Measurements from ENCODE around the gene EPB41.
"Not testable (repeated sequence)": the region's sequence is repeated elsewhere in the genome, so short reads cannot be mapped to it uniquely, and the experiment has no call there.

EPB41 gene

DNA sequence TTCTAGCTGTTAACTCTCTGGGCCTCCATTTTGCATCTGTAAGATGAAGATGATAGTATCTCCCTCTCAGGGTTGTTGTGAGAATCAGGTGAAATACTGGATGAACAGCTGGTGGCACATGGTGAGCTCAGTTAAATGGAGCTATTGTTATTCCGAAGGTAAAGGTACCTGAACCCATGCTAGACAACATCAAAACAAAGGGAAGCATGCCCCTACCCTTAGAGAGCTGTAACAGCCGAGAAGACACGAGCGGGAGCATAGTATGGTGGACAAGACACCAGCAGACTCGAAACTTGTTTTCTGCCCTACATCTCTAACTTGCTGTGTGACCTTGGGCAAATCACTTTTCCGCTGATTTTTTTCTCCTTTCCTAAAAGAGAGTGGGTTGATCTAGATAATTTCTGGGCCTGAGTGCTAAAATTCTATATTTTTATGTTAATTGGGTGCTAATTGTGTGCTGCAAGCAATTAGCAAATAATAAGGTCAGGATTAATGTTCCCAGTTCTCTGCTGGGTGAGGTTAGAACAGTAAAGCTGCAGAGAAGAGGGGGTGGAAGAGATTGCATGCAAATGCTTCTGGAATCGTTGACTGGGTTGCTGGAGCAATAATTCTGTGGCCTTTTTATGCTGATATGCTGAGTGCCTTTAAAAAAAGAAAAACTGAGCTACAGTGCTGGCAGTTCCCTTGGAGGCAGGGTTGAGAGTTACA is 198.5 kb downstream of the EPB41 start:
- no peak for DNase-seq (ENCODE audit: low read depth)

DNA sequence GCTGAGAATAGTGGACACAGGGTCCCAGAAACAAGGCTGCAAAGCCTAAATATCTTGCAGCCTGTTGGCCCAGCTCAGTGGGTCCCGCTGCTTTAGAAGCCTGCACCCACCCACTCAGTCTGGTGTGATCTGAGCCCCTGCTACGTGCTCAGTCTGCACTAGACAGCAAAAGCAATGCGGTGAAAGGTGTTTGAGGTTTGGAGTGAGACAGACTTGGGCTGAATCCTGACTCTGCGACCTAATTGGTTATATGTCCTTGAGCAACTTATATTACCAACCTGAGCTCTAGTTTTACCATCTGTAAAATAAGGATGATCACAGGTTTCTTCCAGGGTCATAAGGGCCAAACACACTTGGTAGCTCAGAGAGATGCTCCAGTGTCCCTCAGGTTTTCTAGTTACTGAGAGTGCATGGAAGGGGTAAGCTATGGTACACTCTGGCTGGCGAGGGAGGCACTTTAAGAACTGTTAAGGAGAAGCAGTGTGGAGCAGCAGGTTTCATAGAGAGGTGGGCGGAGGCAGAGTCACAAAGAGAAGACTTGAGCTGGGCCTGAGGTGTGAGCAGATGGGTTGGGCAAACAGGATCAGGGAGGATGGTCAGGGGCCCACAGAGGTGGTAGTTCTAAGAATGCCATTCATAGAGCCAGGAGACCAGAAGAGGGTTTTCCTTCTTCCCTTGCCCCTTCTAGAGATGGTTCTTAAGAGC is 199.2 kb downstream of the EPB41 start:
- DNase-seq (ENCODE audit: low read depth), result no peak

DNA sequence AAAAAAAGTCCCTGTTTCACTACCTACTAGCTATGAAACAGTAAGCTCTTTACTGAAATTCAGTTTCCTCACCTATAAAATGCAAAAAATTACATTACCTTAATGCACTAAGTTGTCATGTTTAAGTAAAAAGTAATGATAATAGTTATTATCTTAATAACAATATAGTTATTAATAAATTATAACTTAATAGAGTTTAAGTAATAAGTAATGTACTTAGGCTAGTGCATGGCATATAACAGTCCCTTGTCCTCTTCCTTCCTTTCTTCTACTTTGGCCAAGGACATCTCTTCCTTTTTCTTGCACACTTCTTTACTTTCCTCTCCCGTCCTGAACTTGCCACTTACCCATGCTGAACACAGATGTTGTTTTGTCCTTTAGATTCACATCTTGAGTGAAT is 200.3 kb downstream of the EPB41 start:
- DNase-seq (ENCODE audit: low read depth), result no peak

DNA sequence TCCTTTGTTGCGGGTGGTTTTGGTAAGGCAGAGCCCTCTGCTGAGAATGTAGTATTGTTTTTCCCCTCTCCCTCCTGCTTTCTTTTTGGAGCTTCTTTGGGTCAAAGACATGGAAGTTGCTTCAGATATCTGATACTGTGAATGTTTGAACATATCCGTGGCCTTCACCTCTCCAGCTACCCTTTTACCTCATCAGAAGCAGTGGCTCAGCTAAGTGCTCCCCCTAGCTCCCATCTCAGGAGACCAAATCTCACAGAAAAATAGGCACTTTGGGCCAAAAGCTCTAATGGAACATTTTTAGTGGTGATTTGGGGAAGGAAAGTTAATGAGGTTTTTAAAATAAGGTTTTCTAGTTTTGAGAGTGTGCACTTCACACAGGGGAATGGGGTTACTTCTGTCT is 203.0 kb downstream of the EPB41 start:
- no peak for DNase-seq (ENCODE audit: low read depth)

DNA sequence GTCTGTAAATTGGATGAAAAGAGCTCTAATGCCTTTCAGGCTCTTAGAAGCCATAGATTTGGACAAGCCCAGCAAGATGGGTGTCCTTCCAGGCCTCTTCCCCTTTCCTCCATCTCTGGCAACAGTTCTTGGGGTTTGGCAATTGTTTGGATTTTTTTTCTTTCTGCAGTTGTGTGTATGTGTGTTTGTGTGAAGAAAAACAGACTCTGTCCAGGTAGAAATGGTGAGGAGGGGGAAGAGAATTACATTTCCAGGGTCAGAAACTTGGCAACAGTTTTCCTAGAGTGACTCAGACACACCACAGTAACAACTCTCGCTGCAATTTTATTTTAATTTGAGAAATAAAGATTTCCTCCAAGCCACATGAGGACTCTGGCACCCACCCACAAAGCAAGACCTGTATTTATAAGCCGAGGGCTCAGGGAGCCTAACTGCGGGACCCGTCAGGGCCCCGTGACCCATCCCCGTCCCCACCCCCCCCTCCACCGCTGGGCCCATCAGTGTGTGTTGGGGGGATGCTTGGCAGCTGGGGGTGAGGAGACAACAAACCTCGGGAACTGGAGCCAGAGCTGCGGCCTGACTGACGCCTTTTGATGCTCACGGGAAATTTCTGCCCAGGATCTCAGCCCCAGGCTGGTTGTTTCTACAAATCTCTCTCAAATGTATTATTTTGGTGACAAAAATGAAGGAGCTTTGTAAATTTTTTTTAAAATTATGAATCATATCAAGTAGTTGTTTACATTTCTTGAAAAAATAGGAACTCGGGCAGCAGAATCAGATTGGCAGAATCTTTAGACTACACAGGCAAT is 205.0 kb downstream of the EPB41 start:
- DNase-seq (ENCODE audit: low read depth), result no peak

- DNase-seq (ENCODE audit: low read depth), result no peak
Measured at GRCh38 chr1:29120367-29120766, 206.0 kb downstream of the EPB41 start.

DNA sequence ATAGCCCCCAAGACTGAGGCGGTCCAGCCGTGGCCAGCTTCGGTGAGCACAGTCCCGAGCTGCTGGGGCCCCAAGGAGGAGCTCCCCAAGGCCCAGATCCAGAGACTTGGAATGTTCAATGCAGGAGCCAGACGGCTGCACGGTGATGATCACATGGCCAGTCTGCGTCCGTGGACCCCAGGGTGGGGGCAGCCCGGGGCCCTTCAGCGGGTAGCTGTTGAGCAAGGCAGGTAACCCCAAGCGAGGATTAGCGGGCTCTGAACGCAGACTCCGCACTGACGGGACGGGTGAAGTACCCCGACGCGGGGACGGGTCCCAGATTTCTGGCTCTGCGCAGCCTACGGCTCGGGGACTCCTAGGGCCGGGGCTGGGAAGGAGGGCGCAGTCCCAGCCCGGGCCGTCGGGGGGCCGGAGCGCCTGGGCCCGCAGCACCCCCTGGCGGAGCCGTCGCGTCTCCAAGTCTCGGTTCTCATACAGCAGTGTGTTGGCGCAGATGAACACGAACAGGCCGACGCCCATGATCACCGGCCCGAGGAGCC is 206.6 kb downstream of the EPB41 start:
- DNase-seq (ENCODE audit: low read depth), result peak; percentile 53

GRCh38 chr1:29121516-29121935 is 207.2 kb downstream of the EPB41 start:
- no peak for DNase-seq (ENCODE audit: low read depth)

DNA sequence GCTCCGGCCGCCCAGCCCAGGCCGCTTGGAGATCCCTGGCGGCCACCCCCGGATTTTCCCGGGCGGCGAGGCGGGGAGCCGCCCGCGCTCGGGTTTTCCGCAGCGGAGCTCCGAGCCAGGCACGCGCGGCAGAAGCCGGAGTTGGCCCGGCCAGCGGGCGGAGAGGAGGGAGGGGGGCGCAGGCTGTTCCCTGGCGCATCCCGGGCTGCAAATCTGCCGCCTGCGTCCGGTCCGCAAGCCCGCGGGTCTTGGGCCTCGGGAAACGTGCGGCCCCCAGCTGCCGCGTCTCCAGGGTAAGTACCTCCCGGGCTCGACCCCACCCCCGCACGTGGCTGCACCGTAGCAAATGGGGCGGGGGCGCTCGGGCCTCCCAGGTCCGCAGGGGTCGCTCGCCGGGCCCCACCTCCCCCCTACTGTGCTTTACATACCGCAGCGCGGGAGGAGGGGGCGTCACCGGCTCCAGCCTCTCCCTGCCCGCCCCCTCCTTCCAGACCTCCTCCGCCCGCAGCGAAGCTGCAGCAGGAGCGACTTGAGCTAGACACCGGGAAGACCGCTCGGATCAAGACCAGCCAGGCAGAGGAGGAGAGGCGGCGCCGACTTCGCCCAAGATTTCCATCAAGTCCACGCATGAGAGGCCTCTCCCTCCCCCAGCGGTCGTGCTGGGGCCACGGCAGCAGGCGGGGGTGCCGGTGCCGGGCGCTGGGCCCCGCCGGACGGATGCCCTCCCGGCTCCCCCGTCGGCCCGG is 207.7 kb downstream of the EPB41 start:
- no peak for DNase-seq (ENCODE audit: low read depth)

- no peak for DNase-seq (ENCODE audit: low read depth)
Measured at GRCh38 chr1:29122682-29123052, 208.3 kb downstream of the EPB41 start.

- no peak for DNase-seq (ENCODE audit: low read depth)
Measured at GRCh38 chr1:29123053-29123886, 208.9 kb downstream of the EPB41 start.

- no peak for DNase-seq (ENCODE audit: low read depth)
Measured at GRCh38 chr1:29123887-29124365, 209.6 kb downstream of the EPB41 start, which contains the start of gene TMEM200B. TMEM200B (minus strand) TSS chr1:29123903; CDS start chr1:29121828, 2,075 bp downstream.

DNA sequence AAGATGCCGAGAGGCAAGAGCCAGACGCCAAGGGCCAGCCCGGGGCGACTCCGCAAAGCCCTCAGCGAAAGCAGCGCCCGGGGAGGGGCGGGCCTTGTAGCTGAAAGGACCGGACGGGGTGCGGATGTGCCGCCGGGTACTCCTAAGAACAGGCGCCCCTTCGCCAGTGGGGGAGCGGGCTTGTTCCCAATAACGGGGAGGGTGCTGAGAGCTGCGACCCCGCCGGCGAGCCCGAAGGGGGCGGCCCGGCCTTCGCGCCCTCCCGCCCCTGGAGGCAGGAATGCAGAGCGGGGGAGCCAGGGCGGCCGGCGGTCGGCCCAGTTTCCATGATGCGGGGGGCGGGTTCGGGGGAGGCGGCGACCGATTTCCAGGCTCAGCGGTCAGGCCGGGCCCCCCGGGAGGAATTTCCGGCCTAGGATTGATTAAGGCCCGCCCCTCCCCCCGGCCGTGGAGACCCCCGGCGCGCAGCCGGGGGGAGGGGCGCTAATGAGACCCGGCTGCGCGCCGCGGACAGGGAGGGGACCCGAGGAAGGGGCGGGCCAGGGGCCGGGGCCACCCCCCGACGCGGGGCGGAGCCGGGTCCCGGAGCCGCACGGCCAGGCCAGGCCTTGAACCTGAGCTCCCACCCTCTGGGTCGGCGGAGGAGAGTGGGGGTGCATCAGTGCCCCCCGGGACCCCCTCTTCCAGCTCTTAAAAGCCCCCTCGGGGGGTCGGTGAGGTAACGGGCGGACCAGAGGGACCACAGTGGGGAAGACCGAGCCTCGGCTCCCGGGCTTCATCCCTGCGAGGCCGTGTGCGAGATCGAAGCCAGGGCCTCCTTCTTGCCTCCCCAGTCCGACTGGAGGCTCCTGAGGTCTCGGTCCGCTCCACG is 210.2 kb downstream of the EPB41 start:
- peak; percentile 31 for DNase-seq (ENCODE audit: low read depth)

GRCh38 chr1:29125237-29125641 is 210.9 kb downstream of the EPB41 start:
- DNase-seq (ENCODE audit: low read depth), result no peak

DNA sequence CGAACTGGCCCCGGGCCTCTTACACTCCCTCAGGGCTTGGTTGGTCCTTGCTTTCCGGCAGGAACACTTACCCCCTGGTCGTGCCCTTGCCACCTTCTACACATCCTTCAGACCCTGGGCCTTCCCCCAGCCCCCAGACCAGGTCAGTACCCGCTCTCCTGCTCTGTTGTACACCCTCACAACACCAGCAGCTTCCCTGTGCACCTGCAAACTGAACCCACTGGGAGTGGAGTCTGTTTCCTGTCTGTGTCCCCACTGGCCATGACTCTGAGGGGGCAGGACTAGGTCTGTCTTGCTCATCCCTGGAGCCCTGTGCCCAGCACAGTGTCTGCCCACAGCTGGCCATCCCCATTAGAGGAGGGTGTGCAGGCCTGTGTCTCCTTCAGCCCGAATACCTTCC is 211.4 kb downstream of the EPB41 start:
- no peak for DNase-seq (ENCODE audit: low read depth)

DNA sequence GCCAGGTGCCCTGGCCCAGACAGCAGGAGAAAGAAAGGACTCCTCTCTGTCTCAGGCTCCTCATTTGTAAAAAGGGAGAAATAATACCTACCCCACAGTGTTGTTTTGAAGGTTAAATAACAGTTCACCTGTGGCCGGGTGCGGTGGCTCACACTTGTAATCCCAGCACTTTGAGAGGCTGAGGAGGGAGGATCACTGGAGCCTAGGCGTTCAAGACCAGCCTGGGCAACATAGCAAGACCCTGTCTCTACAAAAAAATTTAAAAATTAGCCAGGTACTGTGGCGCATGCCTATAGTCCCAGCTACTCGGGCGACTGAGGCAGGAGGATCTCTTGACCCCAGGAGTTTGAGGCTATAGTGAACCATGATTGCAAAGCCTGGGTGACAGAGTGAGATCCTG is 211.8 kb downstream of the EPB41 start:
- no peak for DNase-seq (ENCODE audit: low read depth)

DNA sequence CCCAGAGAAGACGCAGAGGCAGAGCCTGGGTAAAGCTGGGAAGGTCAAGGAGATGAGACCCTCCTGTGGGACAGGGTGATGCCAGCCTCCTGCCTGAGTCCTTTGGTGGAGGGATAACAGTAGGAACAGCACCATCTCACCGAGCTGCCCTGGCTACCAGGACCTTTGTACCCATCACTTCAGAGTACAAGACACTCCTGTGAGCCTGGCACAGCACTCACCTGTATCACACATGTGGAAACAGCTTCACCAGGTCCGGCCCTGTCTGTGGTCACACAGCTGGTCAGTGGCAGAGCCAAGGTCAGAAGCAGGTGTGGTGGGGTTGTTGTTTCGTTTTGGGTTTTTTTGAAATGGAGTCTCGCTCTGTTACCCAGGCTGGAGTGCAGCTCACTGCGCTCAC is 214.4 kb downstream of the EPB41 start:
- no peak for DNase-seq (ENCODE audit: low read depth)

DNA sequence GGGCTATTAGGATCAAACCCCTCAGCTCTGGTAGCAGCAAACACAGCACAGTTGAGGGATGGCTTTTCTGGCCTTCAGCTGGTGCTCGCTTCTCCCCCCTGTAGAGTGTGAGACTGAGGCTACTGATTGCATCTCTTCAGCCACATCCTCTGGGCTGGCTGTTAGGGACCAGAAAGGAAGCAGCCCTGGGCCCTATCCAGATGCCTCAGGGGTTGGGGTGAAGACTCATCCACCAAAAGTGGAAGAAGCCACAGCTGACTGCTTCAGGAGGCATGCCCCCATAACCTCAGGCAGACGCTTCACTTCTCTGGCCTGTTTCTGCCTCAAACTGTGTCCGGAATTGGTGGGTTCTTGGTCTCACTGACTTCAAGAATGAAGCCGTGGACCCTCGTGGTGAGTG is 215.5 kb downstream of the EPB41 start:
- no peak for DNase-seq (ENCODE audit: low read depth)

DNA sequence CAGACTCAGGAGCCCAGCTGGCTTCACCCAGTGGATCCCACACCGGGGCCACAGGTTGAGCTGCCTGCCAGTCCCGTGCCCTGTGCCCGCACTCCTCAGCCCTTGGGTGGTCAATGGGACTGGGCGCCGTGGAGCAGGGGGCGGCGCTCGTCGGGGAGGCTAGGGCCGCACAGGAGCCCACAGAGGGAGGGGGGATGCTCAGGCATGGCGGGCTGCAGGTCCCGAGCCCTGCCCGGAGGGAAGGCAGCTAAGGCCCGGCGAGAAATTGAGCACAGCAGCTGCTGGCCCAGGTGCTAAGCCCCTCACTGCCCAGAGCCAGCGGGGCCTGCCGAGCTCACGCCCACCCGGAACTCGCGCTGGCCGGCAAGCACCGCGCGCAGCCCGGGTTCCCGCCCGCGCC is 216.7 kb downstream of the EPB41 start:
- not testable (repeated sequence) for DNase-seq (ENCODE audit: low read depth)

Measured in activated gamma-delta T cell treated with anti-CD3 and anti-CD28 coated beads, Interleukin-2, amount 50 U/mL, for 16 hours (primary cell).